ENCODE results near the gene ZC3H18.

GRCh38 chr16:88561485-88562359 lies 8.5 kb upstream of the ZC3H18 start:
- peak; percentile 73 to 85 (median 79) for TF ChIP-seq CTCF (IDR thresholded peaks at IDR 0.05 in 2 of 3, conservative IDR thresholded peaks at IDR 0.05 in 1 of 3; ENCODE audit: borderline replicate concordance in 1 of 3, insufficient read depth in 1 of 3, low read depth in 2 of 3, low read length in 2 of 3)
- TF ChIP-seq YY1 (IDR thresholded peaks at IDR 0.05; ENCODE audit: extremely low read depth, insufficient replicate concordance, low read depth, low read length) = peak; percentile 12
- TF ChIP-seq, protein P1, sequence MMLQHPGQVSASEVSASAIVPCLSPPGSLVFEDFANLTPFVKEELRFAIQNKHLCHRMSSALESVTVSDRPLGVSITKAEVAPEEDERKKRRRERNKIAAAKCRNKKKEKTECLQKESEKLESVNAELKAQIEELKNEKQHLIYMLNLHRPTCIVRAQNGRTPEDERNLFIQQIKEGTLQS (IDR thresholded peaks at IDR 0.05) = no peak
- TF ChIP-seq POLR2AphosphoS5 (IDR thresholded peaks at IDR 0.05; ENCODE audit: low read depth, low read length) = no peak
- TF ChIP-seq, protein P2, sequence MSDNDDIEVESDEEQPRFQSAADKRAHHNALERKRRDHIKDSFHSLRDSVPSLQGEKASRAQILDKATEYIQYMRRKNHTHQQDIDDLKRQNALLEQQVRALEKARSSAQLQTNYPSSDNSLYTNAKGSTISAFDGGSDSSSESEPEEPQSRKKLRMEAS (IDR thresholded peaks at IDR 0.05) = no peak
- no peak for TF ChIP-seq SP1 (IDR thresholded peaks at IDR 0.05; ENCODE audit: low read depth)
- TF ChIP-seq POLR2A (IDR thresholded peaks at IDR 0.05; ENCODE audit: borderline replicate concordance, extremely low read depth, insufficient read depth, insufficient read length) = no peak
- no peak for TF ChIP-seq TCF7L2 (IDR thresholded peaks at IDR 0.05; ENCODE audit: borderline replicate concordance, extremely low read depth, insufficient read depth, insufficient read length)
- TF ChIP-seq EZH2phosphoT487 (IDR thresholded peaks at IDR 0.05; ENCODE audit: borderline replicate concordance) = no peak
- no peak for TF ChIP-seq EGR1 (IDR thresholded peaks at IDR 0.05; ENCODE audit: low read depth)
- no peak for TF ChIP-seq ZFX (IDR thresholded peaks at IDR 0.05)
- TF ChIP-seq, protein P3, sequence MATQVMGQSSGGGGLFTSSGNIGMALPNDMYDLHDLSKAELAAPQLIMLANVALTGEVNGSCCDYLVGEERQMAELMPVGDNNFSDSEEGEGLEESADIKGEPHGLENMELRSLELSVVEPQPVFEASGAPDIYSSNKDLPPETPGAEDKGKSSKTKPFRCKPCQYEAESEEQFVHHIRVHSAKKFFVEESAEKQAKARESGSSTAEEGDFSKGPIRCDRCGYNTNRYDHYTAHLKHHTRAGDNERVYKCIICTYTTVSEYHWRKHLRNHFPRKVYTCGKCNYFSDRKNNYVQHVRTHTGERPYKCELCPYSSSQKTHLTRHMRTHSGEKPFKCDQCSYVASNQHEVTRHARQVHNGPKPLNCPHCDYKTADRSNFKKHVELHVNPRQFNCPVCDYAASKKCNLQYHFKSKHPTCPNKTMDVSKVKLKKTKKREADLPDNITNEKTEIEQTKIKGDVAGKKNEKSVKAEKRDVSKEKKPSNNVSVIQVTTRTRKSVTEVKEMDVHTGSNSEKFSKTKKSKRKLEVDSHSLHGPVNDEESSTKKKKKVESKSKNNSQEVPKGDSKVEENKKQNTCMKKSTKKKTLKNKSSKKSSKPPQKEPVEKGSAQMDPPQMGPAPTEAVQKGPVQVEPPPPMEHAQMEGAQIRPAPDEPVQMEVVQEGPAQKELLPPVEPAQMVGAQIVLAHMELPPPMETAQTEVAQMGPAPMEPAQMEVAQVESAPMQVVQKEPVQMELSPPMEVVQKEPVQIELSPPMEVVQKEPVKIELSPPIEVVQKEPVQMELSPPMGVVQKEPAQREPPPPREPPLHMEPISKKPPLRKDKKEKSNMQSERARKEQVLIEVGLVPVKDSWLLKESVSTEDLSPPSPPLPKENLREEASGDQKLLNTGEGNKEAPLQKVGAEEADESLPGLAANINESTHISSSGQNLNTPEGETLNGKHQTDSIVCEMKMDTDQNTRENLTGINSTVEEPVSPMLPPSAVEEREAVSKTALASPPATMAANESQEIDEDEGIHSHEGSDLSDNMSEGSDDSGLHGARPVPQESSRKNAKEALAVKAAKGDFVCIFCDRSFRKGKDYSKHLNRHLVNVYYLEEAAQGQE (IDR thresholded peaks at IDR 0.05; ENCODE audit: low read depth) = no peak
